HEK293 (cell line): ENCODE data around the gene DEDD2.

ENCODE experiments used
- CTCF ChIA-PET: fragments of 350-600 bp; formaldehyde crosslinking; extraction: SDS; loops from one replicate; lab custom pipeline; 2021; ENCODE audit warnings: antibody characterized with exemption; lab: Yijun Ruan, JAX
- POLR2A ChIA-PET: fragments of 300-600 bp; formaldehyde crosslinking; extraction: SDS; loops from one replicate; lab custom pipeline; 2020; ENCODE audit warnings: antibody characterized with exemption, inconsistent platforms; lab: Yijun Ruan, JAX
- H3K27ac ChIP-seq: fragments of 200-500 bp; sonication (Bioruptor generic); 2 replicates; pipeline ENCODE4 v1.5.1; 2014; ENCODE audit warnings: low read depth, low read length, control low read depth, inconsistent platforms; ENCODE audit errors: extremely low read depth
- H3K36me3 ChIP-seq, 2 experiments: fragments of 200-500 bp in 1 of 2; sonication (Bioruptor generic) in 1 of 2; 1 replicate in 1 of 2; 2 replicates in 1 of 2; pipeline ENCODE4 v1.5.1; 2014 to 2017; ENCODE audit warnings: inconsistent platforms in 2 of 2, low read length in 2 of 2; ENCODE audit not compliant: control insufficient read depth in 2 of 2, insufficient read depth in 1 of 2
- H3K4me1 ChIP-seq: fragments of 200-500 bp; sonication (Bioruptor generic); 2 replicates; pipeline ENCODE4 v1.5.1; 2014; ENCODE audit warnings: mild to moderate bottlenecking, low read length, inconsistent platforms; ENCODE audit not compliant: control insufficient read depth, insufficient read depth
- H3K4me3 ChIP-seq: 2 replicates; pipeline ENCODE4 v1.5.1; 2011; ENCODE audit warnings: low read depth, mild to moderate bottlenecking, control low read depth, low read length, moderate library complexity
- H3K9me3 ChIP-seq: fragments of 200-500 bp; sonication (Bioruptor generic); 2 replicates; pipeline ENCODE4 v1.5.1; 2014; ENCODE audit warnings: low read depth, low read length, inconsistent platforms; ENCODE audit not compliant: control insufficient read depth, insufficient read depth
- GFI1B ChIP-seq: fragments of 450-650 bp; formaldehyde crosslinking; IDR thresholded peaks from 2 replicates; pipeline ENCODE4 v1.5.1; 2016; ENCODE audit warnings: missing biosample characterization, missing genetic modification characterization
- GLI4 ChIP-seq: fragments of 450-650 bp; formaldehyde crosslinking; IDR thresholded peaks from 2 replicates; pipeline ENCODE4 v1.5.1; 2016; ENCODE audit warnings: missing biosample characterization, missing genetic modification characterization
- HIC1 ChIP-seq: fragments of 450-650 bp; formaldehyde crosslinking; IDR thresholded peaks from 2 replicates; pipeline ENCODE4 v1.5.1; 2016; ENCODE audit warnings: missing biosample characterization, missing genetic modification characterization
- INSM2 ChIP-seq: fragments of 450-650 bp; formaldehyde crosslinking; IDR thresholded peaks from 2 replicates; pipeline ENCODE4 v1.5.1; 2016; ENCODE audit warnings: missing biosample characterization, missing genetic modification characterization
- KLF7 ChIP-seq: fragments of 450-650 bp; formaldehyde crosslinking; IDR thresholded peaks from 2 replicates; pipeline ENCODE4 v1.5.1; 2016; ENCODE audit warnings: missing biosample characterization, missing genetic modification characterization, borderline replicate concordance
- PATZ1 ChIP-seq: fragments of 450-650 bp; formaldehyde crosslinking; IDR thresholded peaks from 2 replicates; pipeline ENCODE4 v1.5.1; 2016; ENCODE audit warnings: missing biosample characterization, missing genetic modification characterization
- PBX3 ChIP-seq: sonication (generic); formaldehyde crosslinking; IDR thresholded peaks from 2 replicates; pipeline ENCODE4 v1.8.1; 2022; ENCODE audit warnings: mild to moderate bottlenecking, moderate library complexity, missing genetic modification reagents
- PRDM6 ChIP-seq: fragments of 450-650 bp; formaldehyde crosslinking; IDR thresholded peaks from 2 replicates; pipeline ENCODE4 v1.5.1; 2017; ENCODE audit warnings: missing biosample characterization, missing genetic modification characterization
- ZFP41 ChIP-seq: fragments of 450-650 bp; formaldehyde crosslinking; IDR thresholded peaks from 2 replicates; pipeline ENCODE4 v1.5.1; 2016; ENCODE audit warnings: missing biosample characterization, missing genetic modification characterization, borderline replicate concordance
- ZNF18 ChIP-seq: fragments of 450-650 bp; formaldehyde crosslinking; IDR thresholded peaks from 2 replicates; pipeline ENCODE4 v1.5.1; 2016; ENCODE audit warnings: missing biosample characterization, missing genetic modification characterization
- ZNF248 ChIP-seq: fragments of 450-650 bp; formaldehyde crosslinking; IDR thresholded peaks from 2 replicates; pipeline ENCODE4 v1.5.1; 2017; ENCODE audit warnings: missing biosample characterization, missing genetic modification characterization
- ZNF398 ChIP-seq: fragments of 450-650 bp; formaldehyde crosslinking; IDR thresholded peaks from 2 replicates; pipeline ENCODE4 v1.5.1; 2017; ENCODE audit warnings: missing biosample characterization, missing genetic modification characterization
- ZNF501 ChIP-seq: fragments of 450-650 bp; formaldehyde crosslinking; IDR thresholded peaks from 2 replicates; pipeline ENCODE4 v1.5.1; 2016; ENCODE audit warnings: missing biosample characterization, missing genetic modification characterization
- ZNF596 ChIP-seq: fragments of 450-650 bp; IDR thresholded peaks from 2 replicates; pipeline ENCODE4 v1.5.0; 2018; ENCODE audit warnings: missing biosample characterization, mild to moderate bottlenecking, missing genetic modification characterization, moderate library complexity
- ZNF639 ChIP-seq: fragments of 450-650 bp; formaldehyde crosslinking; IDR thresholded peaks from 2 replicates; pipeline ENCODE4 v1.5.1; 2016; ENCODE audit warnings: missing biosample characterization, missing genetic modification characterization
- ZNF645 ChIP-seq: fragments of 450-650 bp; formaldehyde crosslinking; IDR thresholded peaks from 2 replicates; pipeline ENCODE4; 2016; ENCODE audit warnings: missing biosample characterization, missing genetic modification characterization
- ZNF658 ChIP-seq: fragments of 450-650 bp; formaldehyde crosslinking; IDR thresholded peaks from 2 replicates; pipeline ENCODE4; 2016; ENCODE audit warnings: missing biosample characterization, missing genetic modification characterization
- ZNF660 ChIP-seq: fragments of 450-650 bp; IDR thresholded peaks from 2 replicates; pipeline ENCODE4 v1.5.1; 2018; ENCODE audit warnings: missing biosample characterization, mild to moderate bottlenecking, missing genetic modification characterization
- ZNF777 ChIP-seq: fragments of 450-650 bp; formaldehyde crosslinking; IDR thresholded peaks from 2 replicates; pipeline ENCODE4 v1.5.1; 2017; ENCODE audit warnings: missing biosample characterization, missing genetic modification characterization, borderline replicate concordance

Gene DEDD2

GRCh38 chr19:42253245-42254088 lies 36.0 kb upstream of the DEDD2 start:
- POLR2A ChIA-PET: interaction anchor here (0.6 to 13.9 kb wide), 4 partner anchors 10 to 448 kb away, joined by 3 to 242 read pairs (median 18); partner anchors contain the start of gene GSK3A
- peak overlapping the region; percentile 83 for H3K4me3 ChIP-seq
- peaks cover 7 to 20% of the 10 kb centered on the region in 2 experiments; a peak in 2 of 3 replicates for H3K36me3 ChIP-seq
- no peaks in the 10 kb centered on the region for H3K9me3 ChIP-seq
- peaks cover 34% of the 10 kb centered on the region for H3K4me1 ChIP-seq
- CTCF ChIA-PET: interaction anchor here (11.8 kb wide), 1 partner anchor 26 kb away, joined by 276 read pairs; no protein-coding TSS in a partner anchor
- peak overlapping the region; percentile 99 for H3K27ac ChIP-seq
- TF ChIP-seq PBX3: no peak
- TF ChIP-seq HIC1 (tag by site-specific recombination): peak; percentile 68
- TF ChIP-seq PRDM6 (tag by site-specific recombination): no peak
- TF ChIP-seq ZNF660 (tag by site-specific recombination): no peak
- no peak for TF ChIP-seq ZNF645
- TF ChIP-seq ZNF777 (tag by site-specific recombination): 0 out of 2 replicates have a peak, but pooled peaks have one; percentile 25
- TF ChIP-seq ZNF596 (tag by site-specific recombination): no peak
- TF ChIP-seq ZNF501 (tag by site-specific recombination): peak; percentile 46; the same call in 1 of the 2 replicates
- peak; percentile 11; the same call in 1 of the 2 replicates for TF ChIP-seq ZNF639
- TF ChIP-seq ZNF658: no peak
- no peak for TF ChIP-seq GFI1B (tag by site-specific recombination)
- no peak for TF ChIP-seq GLI4 (tag by site-specific recombination)
- no peak for TF ChIP-seq ZNF18
- TF ChIP-seq ZFP41 (tag by site-specific recombination): no peak
- TF ChIP-seq PATZ1: peak; percentile 59
- peak; percentile 56 for TF ChIP-seq ZNF398 (tag by site-specific recombination)
- TF ChIP-seq INSM2: 0 out of 2 replicates have a peak, but pooled peaks have one; percentile 24
- TF ChIP-seq ZNF248 (tag by site-specific recombination): no peak
- 0 out of 2 replicates have a peak, but pooled peaks have one; percentile 62 for TF ChIP-seq KLF7
